PC-3 (cell line): ENCODE results near the gene CDH12. TPM values are rescaled to one million over a fixed set of nuclear protein-coding genes. Genes with fewer than 3 reads are reported as not detected.

Experiments used
- ATAC-seq: fragments of 200-7000 bp; cut with Tn5 transposase; 2 replicates; pipeline ENCODE4 v1.9.1; 2020; ENCODE audit warnings: mild to moderate bottlenecking, moderate library complexity
- BruUV-seq: library from RNA; stranded (reverse); fragments of 400-500 nt; replicated peaks from 2 replicates; lab custom pipeline; 2021; lab: Mats Ljungman, UMichigan
- CTCF ChIA-PET: fragments of 300-600 bp; sonication (Branson Sonifier 250); formaldehyde crosslinking; loops from one replicate; lab custom pipeline; 2022; ENCODE audit warnings: antibody characterized with exemption; lab: Charles Lee
- POLR2A ChIA-PET: fragments of 300-600 bp; sonication (Branson Sonifier 250); formaldehyde crosslinking; loops from one replicate; lab custom pipeline; 2022; ENCODE audit warnings: antibody characterized with exemption; ENCODE audit not compliant: unreplicated experiment; lab: Charles Lee
- DNase-seq: peaks from one replicate; pipeline ENCODE4 v3.0.0-alpha.2; 2015
- H2AFZ ChIP-seq: fragments of 300-600 bp; sonication (generic); 2 replicates; pipeline ENCODE4 v1.6.0; 2016; ENCODE audit warnings: antibody characterized with exemption, low read length
- H3F3A ChIP-seq: fragments of 300-600 bp; sonication (generic); one replicate; pipeline ENCODE4 v1.6.0; 2017; ENCODE audit warnings: antibody characterized with exemption, low read length, control low read depth, mild to moderate bottlenecking; ENCODE audit not compliant: unreplicated experiment
- H3K27ac ChIP-seq: fragments of 300-600 bp; sonication (generic); 2 replicates; pipeline ENCODE4 v1.5.1; 2016; ENCODE audit warnings: mild to moderate bottlenecking, low read length
- H3K27me3 ChIP-seq: fragments of 300-600 bp; sonication (generic); 2 replicates; pipeline ENCODE4 v1.6.1; 2016; ENCODE audit warnings: low read length, mixed read lengths
- H3K36me3 ChIP-seq: fragments of 300-600 bp; sonication (generic); 2 replicates; pipeline ENCODE4 v1.6.1; 2016; ENCODE audit warnings: low read depth, mixed run types, low read length, mixed read lengths
- H3K4me1 ChIP-seq: fragments of 300-600 bp; sonication (generic); 2 replicates; pipeline ENCODE4 v1.5.1; 2016; ENCODE audit warnings: low read length; ENCODE audit not compliant: insufficient read depth
- H3K4me2 ChIP-seq: fragments of 300-600 bp; sonication (generic); 2 replicates; pipeline ENCODE4 v1.6.0; 2016; ENCODE audit warnings: low read length
- H3K4me3 ChIP-seq: fragments of 300-600 bp; sonication (generic); 2 replicates; pipeline ENCODE4 v1.5.1; 2016; ENCODE audit warnings: mild to moderate bottlenecking, low read length, mixed read lengths
- H3K79me2 ChIP-seq: fragments of 300-600 bp; sonication (generic); 2 replicates; pipeline ENCODE4 v1.6.1; 2017; ENCODE audit warnings: low read length, mixed read lengths
- H3K9ac ChIP-seq: fragments of 300-600 bp; sonication (generic); 2 replicates; pipeline ENCODE4 v1.6.0; 2016; ENCODE audit warnings: mild to moderate bottlenecking, low read length
- H3K9me2 ChIP-seq: fragments of 300-600 bp; sonication (generic); replicated peaks from 2 replicates; pipeline ENCODE4 v1.6.1; 2016; ENCODE audit warnings: mixed run types, low read length, mixed read lengths
- H3K9me3 ChIP-seq: fragments of 300-600 bp; sonication (generic); 2 replicates; pipeline ENCODE4 v1.6.1; 2016; ENCODE audit warnings: low read length, mixed read lengths
- H4K20me1 ChIP-seq: fragments of 300-600 bp; sonication (generic); 2 replicates; pipeline ENCODE4 v1.6.1; 2016; ENCODE audit warnings: low read length, mixed read lengths
- EZH2 ChIP-seq: fragments of 300-600 bp; sonication (generic); IDR thresholded peaks from one replicate; pipeline ENCODE4 v1.6.1; 2017; ENCODE audit warnings: antibody characterized with exemption, mild to moderate bottlenecking, low read length; ENCODE audit not compliant: unreplicated experiment
- EZH2phosphoT487 ChIP-seq: fragments of 300-600 bp; sonication (generic); IDR thresholded peaks from 2 replicates; pipeline ENCODE4 v1.6.1; 2018; ENCODE audit warnings: mild to moderate bottlenecking, antibody characterized with exemption, low read length, borderline replicate concordance
- intact Hi-C: fragments of 100-400 bp; cut with micrococcal nuclease; formaldehyde crosslinking; loops from 2 replicates; pipeline ENCODE4 v1.9.0; 2023
- total RNA-seq: library from RNA; depleted of rRNA; stranded (reverse); fragments of >200 nt; gene quantifications from 2 replicates; pipeline ENCODE4 v1.2.3, GENCODE V29; 2014
- TF ChIP-seq, protein P1 (sequence below): fragments of 300-600 bp; sonication (generic); conservative IDR thresholded peaks from 2 replicates; pipeline ENCODE4 v1.5.1; 2017; ENCODE audit warnings: antibody characterized with exemption, low read depth, mild to moderate bottlenecking, low read length

CDH12 gene
- total RNA-seq, 1 experiment from 2014 or later: 0.44 TPM

- Histone ChIP-seq H3K9ac (no peak overlapping the region), H3K4me2 (no peak overlapping the region), H3K79me2 (no peaks in the 10 kb centered on the region), H3K9me2 (no peaks in the 10 kb centered on the region), H4K20me1 (no peaks in the 10 kb centered on the region), H3K4me3 (no peak overlapping the region), H3F3A (no peaks in the 10 kb centered on the region), H3K9me3 (peaks cover 3% of the 10 kb centered on the region; the same call in 1 of the 2 replicates), H3K4me1 (no peaks in the 10 kb centered on the region), H3K27ac (no peak overlapping the region), H3K36me3 (no peaks in the 10 kb centered on the region), H2AFZ (no peak overlapping the region), H3K27me3 (no peaks in the 10 kb centered on the region)
- POLR2A ChIA-PET: no interaction called here
- ATAC-seq (no peak), DNase-seq (no peak)
- no TSS peak for BruUV-seq
- intact Hi-C loops: no loop called here
- TF ChIP-seq, protein P1, sequence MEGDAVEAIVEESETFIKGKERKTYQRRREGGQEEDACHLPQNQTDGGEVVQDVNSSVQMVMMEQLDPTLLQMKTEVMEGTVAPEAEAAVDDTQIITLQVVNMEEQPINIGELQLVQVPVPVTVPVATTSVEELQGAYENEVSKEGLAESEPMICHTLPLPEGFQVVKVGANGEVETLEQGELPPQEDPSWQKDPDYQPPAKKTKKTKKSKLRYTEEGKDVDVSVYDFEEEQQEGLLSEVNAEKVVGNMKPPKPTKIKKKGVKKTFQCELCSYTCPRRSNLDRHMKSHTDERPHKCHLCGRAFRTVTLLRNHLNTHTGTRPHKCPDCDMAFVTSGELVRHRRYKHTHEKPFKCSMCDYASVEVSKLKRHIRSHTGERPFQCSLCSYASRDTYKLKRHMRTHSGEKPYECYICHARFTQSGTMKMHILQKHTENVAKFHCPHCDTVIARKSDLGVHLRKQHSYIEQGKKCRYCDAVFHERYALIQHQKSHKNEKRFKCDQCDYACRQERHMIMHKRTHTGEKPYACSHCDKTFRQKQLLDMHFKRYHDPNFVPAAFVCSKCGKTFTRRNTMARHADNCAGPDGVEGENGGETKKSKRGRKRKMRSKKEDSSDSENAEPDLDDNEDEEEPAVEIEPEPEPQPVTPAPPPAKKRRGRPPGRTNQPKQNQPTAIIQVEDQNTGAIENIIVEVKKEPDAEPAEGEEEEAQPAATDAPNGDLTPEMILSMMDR: no peak
- no peak for TF ChIP-seq EZH2
- TF ChIP-seq EZH2phosphoT487: no peak
- CTCF ChIA-PET: no interaction called here
Observed at GRCh38 chr5:22764736-22765135, 88.4 kb downstream of the CDH12 start.

DNA sequence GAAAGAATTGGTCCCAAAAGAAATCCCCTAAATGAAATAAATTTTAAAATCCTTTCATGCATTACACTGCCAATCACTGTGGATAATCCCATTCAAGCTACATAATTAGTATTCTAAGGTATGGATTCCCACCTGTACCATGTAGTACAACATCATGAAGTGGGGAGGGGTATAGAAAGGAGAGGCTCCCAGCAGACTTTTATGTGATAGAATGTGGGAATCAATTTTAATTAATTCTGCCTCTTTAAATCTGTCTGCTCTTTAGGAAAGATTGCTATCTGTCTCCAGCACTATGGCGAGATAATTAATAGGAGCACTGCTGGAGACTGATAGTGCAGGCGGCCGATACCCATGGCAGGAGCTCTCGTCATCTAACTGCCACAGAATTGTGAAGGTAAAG is 95.4 kb downstream of the CDH12 start:
- DNase-seq (no peak), ATAC-seq (no peak)
- H2AFZ ChIP-seq: no peak overlapping the region
- no peaks in the 10 kb centered on the region for H3K79me2 ChIP-seq
- no peaks in the 10 kb centered on the region for H3K27me3 ChIP-seq
- H3K4me3 ChIP-seq: no peak overlapping the region
- ChIA-PET POLR2A (no interaction called here), CTCF (no interaction called here)
- H4K20me1 ChIP-seq: no peaks in the 10 kb centered on the region
- BruUV-seq: no TSS peak
- no peaks in the 10 kb centered on the region for H3K9me2 ChIP-seq
- no peak overlapping the region for H3K27ac ChIP-seq
- no peaks in the 10 kb centered on the region for H3K4me1 ChIP-seq
- TF ChIP-seq, protein P1: no peak
- TF ChIP-seq EZH2phosphoT487: no peak
- no peak for TF ChIP-seq EZH2
- no peaks in the 10 kb centered on the region for H3F3A ChIP-seq
- no peak overlapping the region for H3K4me2 ChIP-seq
- H3K36me3 ChIP-seq: no peaks in the 10 kb centered on the region
- no peak overlapping the region for H3K9ac ChIP-seq
- intact Hi-C loops: no loop called here
- H3K9me3 ChIP-seq: peaks cover 3% of the 10 kb centered on the region; the same call in 1 of the 2 replicates

DNA sequence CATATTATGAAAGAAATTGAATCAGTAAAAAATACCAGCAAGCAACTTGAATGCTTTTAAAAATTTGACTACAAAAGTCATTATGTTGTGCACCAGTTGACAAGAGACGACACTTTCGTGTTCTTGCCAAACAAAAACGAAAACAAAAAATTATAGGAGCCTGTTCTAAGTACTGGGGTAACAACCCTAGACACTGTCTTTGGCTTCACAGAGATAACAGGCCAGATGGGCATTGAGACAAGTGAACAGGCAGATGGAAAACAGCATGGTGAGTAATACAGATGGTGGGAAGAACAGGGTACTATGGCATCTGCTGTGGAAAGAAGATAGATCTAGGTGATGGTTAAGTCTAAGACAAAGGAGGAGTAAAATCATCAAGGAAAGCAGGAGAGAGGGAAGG is 99.0 kb downstream of the CDH12 start:
- CTCF ChIA-PET: no interaction called here
- Histone ChIP-seq H3K9me3 (no peaks in the 10 kb centered on the region), H3K4me1 (no peaks in the 10 kb centered on the region), H2AFZ (no peak overlapping the region), H3K79me2 (no peaks in the 10 kb centered on the region), H3K9ac (no peak overlapping the region), H3K9me2 (no peaks in the 10 kb centered on the region), H3K27me3 (no peaks in the 10 kb centered on the region), H3F3A (no peaks in the 10 kb centered on the region), H3K4me3 (no peak overlapping the region), H3K36me3 (no peaks in the 10 kb centered on the region), H4K20me1 (no peaks in the 10 kb centered on the region), H3K4me2 (no peak overlapping the region), H3K27ac (no peak overlapping the region)
- no peak for ATAC-seq
- BruUV-seq: no TSS peak
- TF ChIP-seq EZH2phosphoT487 (no peak), EZH2 (no peak)
- TF ChIP-seq, protein P1: no peak
- no peak for DNase-seq
- POLR2A ChIA-PET: no interaction called here
- intact Hi-C loops: no loop called here
